Colonic mucosa (tissue), 4 donors: ENCODE data around the gene CDK7. TPM values are rescaled to one million over a fixed set of nuclear protein-coding genes. Genes with fewer than 3 reads are reported as not detected.

ENCODE experiments used
- DNase-seq: peaks from one replicate; pipeline ENCODE4 v3.0.0-alpha.2; 2020
- H3K27ac ChIP-seq: fragments of 200-600 bp; one replicate; pipeline ENCODE4 v1.8.0; 2021
- H3K27me3 ChIP-seq: fragments of 200-600 bp; one replicate; pipeline ENCODE4 v1.8.0; 2021
- H3K36me3 ChIP-seq: fragments of 200-600 bp; one replicate; pipeline ENCODE4 v1.8.0; 2021
- H3K4me1 ChIP-seq: fragments of 200-600 bp; one replicate; pipeline ENCODE4 v1.8.0; 2021; ENCODE audit warnings: mild to moderate bottlenecking
- H3K4me3 ChIP-seq: fragments of 200-600 bp; one replicate; pipeline ENCODE4 v1.8.0; 2021
- H3K9ac ChIP-seq, 2 donors: one replicate each; pipeline ENCODE4 v1.7.0; 2013; ENCODE audit warnings: control low read depth in 2 of 2, low read depth in 2 of 2, low read length in 2 of 2
- H3K9me3 ChIP-seq: fragments of 200-600 bp; one replicate; pipeline ENCODE4 v1.8.0; 2021
- intact Hi-C: fragments of 100-400 bp; cut with DNase I; formaldehyde crosslinking; loops from one replicate; pipeline ENCODE4 v1.14.1; 2022
- total RNA-seq, 2 donors: library from RNA; stranded (reverse); fragmentation: NEBNext Ultra II Directional in 1 of 2; extraction: Animal tissue kit (Norgen Biotek cat#: 25700) in 1 of 2; gene quantifications; one replicate each; pipeline ENCODE4 v1.2.1, GENCODE V29; 2021
- TF ChIP-seq, protein P1 (sequence below): fragments of 200-600 bp; IDR thresholded peaks from one replicate; pipeline ENCODE4 v1.8.0; 2022; ENCODE audit warnings: antibody characterized with exemption, mild to moderate bottlenecking
- donor health status: healthy.
- donor health status: DM: no; HTN: no; CAD: no.
- donor health status: DM: no; HTN: no; CAD: no.

Gene CDK7
- total RNA-seq, 2 donors from 2014 or later: 21.9 to 35.4 TPM

DNA sequence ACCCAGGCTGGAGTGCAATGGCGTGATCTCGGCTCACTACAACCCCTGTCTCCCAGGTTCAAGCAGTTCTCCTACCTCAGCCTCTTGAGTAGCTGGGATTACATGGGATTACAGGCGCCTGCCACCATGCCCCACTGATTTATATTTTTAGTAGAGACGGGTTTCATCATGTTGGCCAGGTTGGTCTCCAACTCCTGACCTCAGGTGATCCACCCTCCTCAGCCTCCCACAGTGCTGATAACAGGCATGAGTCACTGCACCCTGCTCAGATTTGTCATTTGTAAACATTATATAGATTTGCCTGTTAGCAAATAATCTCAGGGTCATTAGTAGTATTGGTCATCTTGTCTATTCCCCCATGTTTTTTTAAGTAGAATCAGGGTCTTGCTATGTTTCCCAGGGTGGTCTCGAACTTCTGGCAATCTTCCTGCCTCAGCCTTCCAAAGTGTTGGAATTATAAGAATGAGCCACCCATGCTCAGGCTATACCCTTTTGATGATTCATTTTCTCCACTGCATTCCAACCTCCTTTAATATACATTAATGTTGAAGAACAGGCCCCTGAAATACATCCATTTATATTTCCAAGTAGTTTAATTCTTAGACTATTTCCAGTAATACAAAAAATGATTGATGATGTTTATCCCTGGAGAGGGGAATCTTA lies 28.0 kb upstream of the CDK7 start:
- no peaks in the 10 kb centered on the region for H3K9me3 ChIP-seq
- intact Hi-C loops: no loop called here
- H3K4me1 ChIP-seq: no peaks in the 10 kb centered on the region
- H3K36me3 ChIP-seq: no peaks in the 10 kb centered on the region
- no peaks in the 10 kb centered on the region for H3K27me3 ChIP-seq
- no peak for DNase-seq
- no peak overlapping the region for H3K4me3 ChIP-seq
- no peak overlapping the region for H3K9ac ChIP-seq
- TF ChIP-seq, protein P1, sequence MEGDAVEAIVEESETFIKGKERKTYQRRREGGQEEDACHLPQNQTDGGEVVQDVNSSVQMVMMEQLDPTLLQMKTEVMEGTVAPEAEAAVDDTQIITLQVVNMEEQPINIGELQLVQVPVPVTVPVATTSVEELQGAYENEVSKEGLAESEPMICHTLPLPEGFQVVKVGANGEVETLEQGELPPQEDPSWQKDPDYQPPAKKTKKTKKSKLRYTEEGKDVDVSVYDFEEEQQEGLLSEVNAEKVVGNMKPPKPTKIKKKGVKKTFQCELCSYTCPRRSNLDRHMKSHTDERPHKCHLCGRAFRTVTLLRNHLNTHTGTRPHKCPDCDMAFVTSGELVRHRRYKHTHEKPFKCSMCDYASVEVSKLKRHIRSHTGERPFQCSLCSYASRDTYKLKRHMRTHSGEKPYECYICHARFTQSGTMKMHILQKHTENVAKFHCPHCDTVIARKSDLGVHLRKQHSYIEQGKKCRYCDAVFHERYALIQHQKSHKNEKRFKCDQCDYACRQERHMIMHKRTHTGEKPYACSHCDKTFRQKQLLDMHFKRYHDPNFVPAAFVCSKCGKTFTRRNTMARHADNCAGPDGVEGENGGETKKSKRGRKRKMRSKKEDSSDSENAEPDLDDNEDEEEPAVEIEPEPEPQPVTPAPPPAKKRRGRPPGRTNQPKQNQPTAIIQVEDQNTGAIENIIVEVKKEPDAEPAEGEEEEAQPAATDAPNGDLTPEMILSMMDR: no peak
- H3K27ac ChIP-seq: no peak overlapping the region

DNA sequence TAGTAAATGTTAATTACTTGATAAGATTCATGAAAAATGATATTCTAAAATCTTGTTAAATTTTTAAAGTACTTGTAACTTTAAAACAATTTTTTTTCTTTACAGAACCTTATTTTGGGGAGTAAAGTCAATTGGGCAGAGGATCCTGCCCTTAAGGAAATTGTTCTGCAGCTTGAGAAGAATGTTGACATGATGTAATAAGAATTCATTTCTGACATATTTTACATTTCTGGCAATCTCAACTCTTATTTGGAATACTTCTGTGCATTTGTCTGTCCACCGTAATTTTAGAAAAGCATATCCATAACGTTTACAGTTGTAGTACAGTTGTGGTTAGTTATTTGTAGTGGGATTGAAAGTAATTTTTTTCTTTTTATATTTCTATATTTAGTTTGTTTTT lies 25.1 kb upstream of the CDK7 start:
- Histone ChIP-seq H3K36me3 (no peaks in the 10 kb centered on the region), H3K9me3 (no peaks in the 10 kb centered on the region), H3K4me3 (no peak overlapping the region), H3K27ac (no peak overlapping the region), H3K9ac (no peak overlapping the region), H3K27me3 (no peaks in the 10 kb centered on the region), H3K4me1 (no peaks in the 10 kb centered on the region)
- intact Hi-C loops: loop anchor here (10.0 kb wide), 1 partner anchor 45 kb away; the partner anchor contains the start of gene CCNB1
- no peak for DNase-seq
- TF ChIP-seq, protein P1: no peak

DNA sequence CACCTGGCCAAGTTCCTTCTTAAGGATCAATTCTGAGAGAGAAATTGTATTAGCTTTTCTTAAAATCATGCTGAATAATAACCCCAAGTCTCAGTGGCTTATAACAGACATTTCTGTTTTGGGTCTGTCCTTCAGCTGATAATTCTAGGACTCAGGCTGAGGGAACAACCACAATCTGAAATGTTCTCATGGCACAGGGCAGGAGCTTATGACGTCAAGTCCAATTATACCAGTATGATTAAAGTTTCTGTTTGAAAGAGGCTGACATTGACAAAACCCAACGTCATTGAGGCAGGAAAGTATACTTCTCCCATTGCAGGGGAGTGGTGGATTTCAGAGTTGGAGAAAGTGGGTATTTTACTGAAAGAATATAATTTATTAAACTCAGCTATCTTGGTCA lies 23.5 kb upstream of the CDK7 start:
- TF ChIP-seq, protein P1: no peak
- DNase-seq: no peak
- Histone ChIP-seq H3K27ac (no peak overlapping the region), H3K36me3 (no peaks in the 10 kb centered on the region), H3K4me3 (no peak overlapping the region), H3K9me3 (no peaks in the 10 kb centered on the region), H3K9ac (no peak overlapping the region), H3K27me3 (no peaks in the 10 kb centered on the region), H3K4me1 (no peaks in the 10 kb centered on the region)
- intact Hi-C loops: loop anchor here (10.0 kb wide), 1 partner anchor 46 kb away; the partner anchor contains the start of gene CCNB1

DNA sequence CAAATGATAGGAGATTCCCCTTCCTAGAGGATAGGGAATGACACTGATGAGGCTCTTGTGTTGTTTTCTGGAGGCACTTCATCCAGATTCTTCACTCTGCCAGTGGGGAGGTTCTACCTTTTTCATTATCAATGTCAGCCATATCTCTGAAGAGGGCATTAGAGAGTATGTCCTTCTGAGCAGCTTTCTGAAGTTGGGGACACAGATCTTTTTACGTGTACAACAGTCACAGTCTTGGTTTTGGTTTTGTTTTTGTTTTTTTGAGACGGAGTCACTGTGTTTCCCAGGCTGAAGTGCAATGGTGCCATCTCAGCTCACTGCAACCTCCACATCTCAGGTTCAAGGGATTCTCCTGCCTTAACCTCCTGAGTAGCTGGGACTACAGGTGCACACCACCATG lies 22.7 kb upstream of the CDK7 start:
- no peak for DNase-seq
- Histone ChIP-seq H3K4me3 (no peak overlapping the region), H3K4me1 (no peaks in the 10 kb centered on the region), H3K9me3 (no peaks in the 10 kb centered on the region), H3K27me3 (no peaks in the 10 kb centered on the region), H3K36me3 (no peaks in the 10 kb centered on the region), H3K27ac (no peak overlapping the region), H3K9ac (no peak overlapping the region)
- intact Hi-C loops: loop anchor here (10.0 kb wide), 1 partner anchor 47 kb away; the partner anchor contains the start of gene CCNB1
- TF ChIP-seq, protein P1: no peak

DNA sequence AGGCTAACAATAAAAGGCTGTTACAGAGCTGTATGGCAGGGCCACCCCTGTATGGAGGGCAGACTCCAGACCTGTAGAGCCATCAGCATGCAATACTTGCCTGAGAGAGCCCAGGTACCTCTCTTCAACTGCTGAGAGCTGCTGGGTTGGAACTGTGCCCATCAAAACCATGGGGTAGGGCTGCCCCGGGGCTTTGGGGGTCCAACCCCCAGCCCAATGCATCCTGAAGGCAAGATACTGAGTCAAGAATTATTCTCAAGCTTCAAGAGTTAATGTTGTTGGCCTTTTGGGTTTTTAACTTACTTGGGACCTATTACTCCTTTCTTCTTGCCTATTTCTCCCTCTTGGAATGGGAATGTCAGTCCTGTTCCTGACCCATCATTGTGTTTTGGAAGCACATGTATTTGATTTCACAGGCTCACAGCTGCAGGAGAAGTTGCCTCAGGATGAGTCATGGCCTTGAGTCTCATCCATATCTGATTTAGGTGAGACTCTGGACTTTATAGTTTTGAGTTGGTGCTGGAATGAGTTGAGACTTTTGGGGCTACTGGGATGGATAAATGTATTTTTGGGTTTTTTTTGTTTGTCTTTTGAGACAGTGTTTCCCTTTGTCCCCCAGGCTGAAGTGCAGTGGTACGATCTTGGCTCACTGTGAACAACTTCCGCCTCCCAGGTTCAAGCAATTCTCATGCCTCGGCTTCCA lies 21.0 kb upstream of the CDK7 start:
- no peak for DNase-seq
- H3K27me3 ChIP-seq: no peaks in the 10 kb centered on the region
- TF ChIP-seq, protein P1: no peak
- intact Hi-C loops: loop anchor here (10.0 kb wide), 1 partner anchor 49 kb away; the partner anchor contains the start of gene CCNB1
- H3K4me1 ChIP-seq: peaks cover 1% of the 10 kb centered on the region
- no peak overlapping the region for H3K27ac ChIP-seq
- H3K36me3 ChIP-seq: no peaks in the 10 kb centered on the region
- H3K9me3 ChIP-seq: no peaks in the 10 kb centered on the region
- H3K4me3 ChIP-seq: no peak overlapping the region
- no peak overlapping the region for H3K9ac ChIP-seq
